ENCODE measurements around the gene ZNF513. TPM values are rescaled to one million over a fixed set of nuclear protein-coding genes. Genes with fewer than 3 reads are reported as not detected.

ZNF513 gene
- total RNA-seq, 2 experiments from 2014 or later, result 6.8 to 7.2 TPM

GRCh38 chr2:27373567-27373966, 7.0 kb downstream of the ZNF513 start:
- TF ChIP-seq CTCF (IDR thresholded peaks at IDR 0.05), result no peak
- Mint-ChIP-seq H3K9me3 (no peaks in the 10 kb centered on the region), H3K4me1 (ENCODE audit: low read depth) (peaks cover 28% of the 10 kb centered on the region), H3K4me3 (no peak overlapping the region), H3K27me3 (no peaks in the 10 kb centered on the region), H3K36me3 (ENCODE audit: low read depth) (peaks cover 51% of the 10 kb centered on the region), H3K27ac (no peak overlapping the region)
- ChIA-PET CTCF (interaction anchor here (1.2 kb wide), 1 partner anchor 36 kb away, joined by 3 read pairs; the partner anchor contains the start of gene PPM1G), POLR2A (no interaction called here)
- ATAC-seq (no peak), DNase-seq (no peak)
- intact Hi-C loops (cut with micrococcal nuclease), result no loop called here

DNA sequence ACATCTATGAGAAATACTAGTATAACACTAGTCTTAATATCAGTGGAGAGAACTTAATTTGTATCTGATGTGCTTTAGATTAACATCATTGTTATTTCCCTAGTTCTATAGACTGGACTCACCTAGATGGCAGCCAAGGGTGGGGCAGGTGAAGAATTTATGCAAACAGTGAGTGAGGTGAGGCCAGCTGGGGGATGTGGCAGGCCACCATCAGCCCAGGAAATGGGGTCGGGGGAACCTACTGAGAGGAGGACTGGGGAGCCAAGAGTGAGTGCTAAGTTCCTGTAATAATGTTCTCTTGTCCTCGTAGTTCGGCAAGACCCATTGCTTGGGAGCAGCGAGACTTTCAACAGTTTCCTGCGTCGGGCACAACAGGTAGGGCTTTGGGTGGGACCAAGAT, 7.6 kb downstream of the ZNF513 start:
- ATAC-seq, result no peak
- Mint-ChIP-seq H3K36me3 (ENCODE audit: low read depth) (peaks cover 45% of the 10 kb centered on the region), H3K9me3 (no peaks in the 10 kb centered on the region), H3K27ac (peak overlapping the region; percentile 74), H3K27me3 (no peaks in the 10 kb centered on the region), H3K4me1 (ENCODE audit: low read depth) (peaks cover 30% of the 10 kb centered on the region), H3K4me3 (peak overlapping the region; percentile 89)
- CTCF ChIA-PET, result no interaction called here
- no peak for TF ChIP-seq CTCF (IDR thresholded peaks at IDR 0.05)
- POLR2A ChIA-PET, result interaction anchor here (5.8 kb wide), 1 partner anchor 7 kb away, joined by 59 read pairs; the partner anchor contains the start of gene ZNF513
- intact Hi-C loops (cut with micrococcal nuclease), result no loop called here
- no peak for DNase-seq

DNA sequence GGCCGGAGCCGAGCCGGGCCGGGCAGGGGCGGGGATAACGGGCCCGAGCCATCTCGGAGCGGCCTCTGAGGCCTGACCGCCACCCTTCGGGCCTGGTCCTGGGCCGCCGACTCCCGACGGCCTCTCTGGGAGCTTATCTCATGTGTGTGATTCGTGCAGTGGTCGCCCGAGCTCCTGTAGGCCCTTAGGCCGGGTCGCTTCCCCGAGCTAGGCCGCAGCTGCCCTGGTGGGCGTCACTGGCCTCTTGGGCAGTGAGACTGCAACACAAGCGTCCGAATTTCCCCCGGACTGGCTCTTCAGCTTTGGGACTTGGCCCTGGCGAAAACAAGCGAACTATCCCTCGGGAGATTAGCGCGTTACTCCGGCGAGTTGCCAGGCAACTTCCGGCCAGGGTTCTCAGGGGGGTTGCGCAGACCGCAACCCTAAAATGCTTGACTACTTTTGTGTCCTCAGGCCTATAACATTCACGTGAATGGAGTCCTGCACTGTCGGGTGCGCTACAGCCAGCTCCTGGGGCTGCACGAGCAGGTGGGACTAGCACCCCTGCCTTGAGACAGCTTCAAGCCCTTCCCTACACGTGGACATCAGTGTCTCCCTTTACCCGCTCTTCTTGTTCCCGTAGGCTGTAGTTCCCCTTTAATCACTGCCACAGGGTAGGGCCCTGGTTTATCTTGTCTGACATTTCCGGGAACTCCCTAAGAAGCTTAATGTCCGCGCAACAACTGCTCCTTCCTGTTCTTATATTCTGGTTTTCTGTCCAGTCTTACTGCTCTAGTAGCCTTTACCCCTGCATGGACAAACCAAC, 9.5 kb downstream of the ZNF513 start:
- Mint-ChIP-seq H3K36me3 (ENCODE audit: low read depth) (peaks cover 34% of the 10 kb centered on the region), H3K27ac (peak overlapping the region; percentile 95), H3K4me3 (peak overlapping the region; percentile 89), H3K27me3 (no peaks in the 10 kb centered on the region), H3K9me3 (no peaks in the 10 kb centered on the region), H3K4me1 (ENCODE audit: low read depth) (peaks cover 28% of the 10 kb centered on the region)
- DNase-seq (peak; percentile 38), ATAC-seq (peak; percentile 6)
- ChIA-PET CTCF (interaction anchor here (1.2 to 2.6 kb wide), 3 partner anchors 9 to 201 kb away, joined by 3 to 12 read pairs (median 10); partner anchors contain the start of gene ZNF513), POLR2A (interaction anchor here (0.6 to 8.0 kb wide), 11 partner anchors 8 to 59 kb away, joined by 3 to 84 read pairs (median 9); partner anchors contain the start of genes GTF3C2, MPV17, NRBP1 and PPM1G)
- intact Hi-C loops (cut with micrococcal nuclease), result loop anchor here (2.0 kb wide), 1 partner anchor 14 kb away; the partner anchor contains the start of gene GTF3C2
- no peak for TF ChIP-seq CTCF (IDR thresholded peaks at IDR 0.05)

GRCh38 chr2:27370026-27370815, 10.3 kb downstream of the ZNF513 start, which contains the start of the genes EIF2B4 and SNX17:
Gene EIF2B4, minus strand, starts transcription at chr2:27370338. Its CDS starts 24 bp downstream, at chr2:27370314.
Gene SNX17, plus strand, starts transcription at chr2:27370616. Its CDS starts 128 bp downstream, at chr2:27370744.
- ChIA-PET CTCF (interaction anchor here (0.7 to 3.7 kb wide), 13 partner anchors 9 to 313 kb away, joined by 3 to 15 read pairs (median 4); partner anchors contain the start of genes GTF3C2, MPV17, PPM1G and ZNF513), POLR2A (interaction anchor here (0.6 to 8.0 kb wide), 16 partner anchors 10 to 293 kb away, joined by 3 to 84 read pairs (median 4); partner anchors contain the start of genes GTF3C2, MPV17, NRBP1 and PPM1G)
- H3K27me3 Mint-ChIP-seq, result no peaks in the 10 kb centered on the region
- H3K4me3 Mint-ChIP-seq, result peak within 1 kb of the TSS; percentile 89
- DNase-seq, result peak; percentile 99
- peaks cover 30% of the 10 kb centered on the region for H3K36me3 Mint-ChIP-seq (ENCODE audit: low read depth)
- TF ChIP-seq CTCF (IDR thresholded peaks at IDR 0.05), result peak; percentile 68
- no peaks in the 10 kb centered on the region for H3K9me3 Mint-ChIP-seq
- H3K27ac Mint-ChIP-seq, result peak within 1 kb of the TSS; percentile 95
- ATAC-seq, result peak; percentile 93
- intact Hi-C loops (cut with micrococcal nuclease), result loop anchor here (2.0 kb wide), 1 partner anchor 13 kb away; the partner anchor contains the start of gene GTF3C2
- peaks cover 28% of the 10 kb centered on the region for H3K4me1 Mint-ChIP-seq (ENCODE audit: low read depth)

All from activated CD8-positive, alpha-beta T cell treated with anti-CD3 and anti-CD28 coated beads for 36 hours (primary cell).